GM12873 (cell line): ENCODE measurements around the gene FNBP1.

Source experiments
- TF ChIP-seq, protein P1 (sequence below): IDR thresholded peaks from 2 replicates; pipeline ENCODE4 v1.5.1; 2012; ENCODE audit warnings: low read depth, mild to moderate bottlenecking, moderate library complexity, low read length, control low read depth; ENCODE audit not compliant: insufficient read depth; ENCODE audit errors: missing control alignments

The FNBP1 gene

DNA sequence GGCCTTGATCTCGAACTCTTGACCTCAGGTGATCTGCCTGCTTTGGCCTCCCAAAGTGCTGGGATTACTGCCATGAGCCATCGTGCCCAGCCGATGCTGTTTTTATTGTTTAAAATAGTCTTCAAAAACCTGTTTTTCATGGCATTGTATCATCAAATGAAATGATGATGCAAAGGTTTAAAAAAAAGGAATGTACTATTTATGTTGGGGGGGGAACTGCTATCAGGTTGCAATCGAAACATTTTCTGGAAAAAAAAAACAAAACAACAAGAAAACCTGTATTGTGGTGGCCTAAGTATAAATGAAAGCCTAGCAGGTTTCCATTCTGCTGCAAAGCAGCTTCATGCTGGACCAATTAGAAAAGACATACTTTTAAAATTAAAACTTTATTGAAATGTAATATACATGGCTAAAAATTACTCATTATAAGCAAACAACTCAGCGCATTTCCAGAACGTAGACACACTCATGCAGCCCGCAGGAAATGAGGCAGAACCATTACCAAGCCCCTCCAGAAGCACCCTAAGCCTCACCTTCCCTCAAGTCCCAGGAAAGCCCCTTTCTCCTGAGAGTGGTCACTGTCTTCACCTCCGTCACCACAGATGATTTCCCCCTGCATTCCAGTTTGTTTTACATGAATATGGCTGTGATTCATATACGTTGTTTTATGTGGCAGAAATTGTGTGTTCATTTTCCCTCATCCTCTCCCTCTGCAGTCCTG, 29.7 kb upstream of the FNBP1 start:
- TF ChIP-seq, protein P1, sequence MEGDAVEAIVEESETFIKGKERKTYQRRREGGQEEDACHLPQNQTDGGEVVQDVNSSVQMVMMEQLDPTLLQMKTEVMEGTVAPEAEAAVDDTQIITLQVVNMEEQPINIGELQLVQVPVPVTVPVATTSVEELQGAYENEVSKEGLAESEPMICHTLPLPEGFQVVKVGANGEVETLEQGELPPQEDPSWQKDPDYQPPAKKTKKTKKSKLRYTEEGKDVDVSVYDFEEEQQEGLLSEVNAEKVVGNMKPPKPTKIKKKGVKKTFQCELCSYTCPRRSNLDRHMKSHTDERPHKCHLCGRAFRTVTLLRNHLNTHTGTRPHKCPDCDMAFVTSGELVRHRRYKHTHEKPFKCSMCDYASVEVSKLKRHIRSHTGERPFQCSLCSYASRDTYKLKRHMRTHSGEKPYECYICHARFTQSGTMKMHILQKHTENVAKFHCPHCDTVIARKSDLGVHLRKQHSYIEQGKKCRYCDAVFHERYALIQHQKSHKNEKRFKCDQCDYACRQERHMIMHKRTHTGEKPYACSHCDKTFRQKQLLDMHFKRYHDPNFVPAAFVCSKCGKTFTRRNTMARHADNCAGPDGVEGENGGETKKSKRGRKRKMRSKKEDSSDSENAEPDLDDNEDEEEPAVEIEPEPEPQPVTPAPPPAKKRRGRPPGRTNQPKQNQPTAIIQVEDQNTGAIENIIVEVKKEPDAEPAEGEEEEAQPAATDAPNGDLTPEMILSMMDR, result no peak

- TF ChIP-seq, protein P1, result no peak
These were observed 26.1 kb upstream of the FNBP1 start for GRCh38 chr9:130069048-130069447.

DNA sequence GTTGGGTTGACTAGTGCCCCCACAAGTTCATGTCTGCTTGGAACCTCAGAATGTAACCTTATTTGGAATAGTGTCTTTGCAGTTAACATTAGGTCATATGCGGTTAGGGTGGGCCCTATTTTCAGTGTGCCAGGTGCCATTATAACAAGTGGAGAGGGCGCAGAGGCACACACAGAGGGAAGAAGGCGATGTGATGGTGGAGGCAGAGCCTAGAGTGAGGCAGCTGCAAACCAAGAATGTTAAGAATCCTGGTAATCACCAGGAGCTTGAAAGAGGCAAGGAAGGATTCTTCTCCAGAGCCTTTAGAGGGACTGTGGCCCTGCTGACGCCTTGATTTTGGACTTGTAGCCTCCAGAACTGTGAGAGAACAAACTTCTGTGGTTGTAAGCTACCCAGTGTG, 21.6 kb upstream of the FNBP1 start:
- TF ChIP-seq, protein P1, result no peak

DNA sequence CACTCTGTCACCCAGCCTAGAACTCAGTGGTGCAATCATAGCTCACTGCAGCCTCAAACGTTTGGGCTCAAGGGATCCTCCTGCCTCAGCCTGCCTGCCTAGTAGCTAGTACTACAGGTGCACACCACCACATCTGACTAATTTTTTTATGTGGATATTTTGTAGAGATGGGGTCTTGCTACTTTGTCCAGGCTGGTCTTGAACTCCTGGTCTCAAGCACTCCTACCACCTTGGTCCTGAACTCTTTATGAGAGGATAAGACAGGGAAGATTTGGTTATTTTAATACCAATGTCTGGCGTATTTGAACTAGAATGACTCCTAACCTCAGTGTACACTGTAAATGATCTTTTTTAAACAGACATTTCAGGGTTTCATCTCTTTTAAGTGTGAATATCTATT, 19.8 kb upstream of the FNBP1 start:
- TF ChIP-seq, protein P1, result no peak

DNA sequence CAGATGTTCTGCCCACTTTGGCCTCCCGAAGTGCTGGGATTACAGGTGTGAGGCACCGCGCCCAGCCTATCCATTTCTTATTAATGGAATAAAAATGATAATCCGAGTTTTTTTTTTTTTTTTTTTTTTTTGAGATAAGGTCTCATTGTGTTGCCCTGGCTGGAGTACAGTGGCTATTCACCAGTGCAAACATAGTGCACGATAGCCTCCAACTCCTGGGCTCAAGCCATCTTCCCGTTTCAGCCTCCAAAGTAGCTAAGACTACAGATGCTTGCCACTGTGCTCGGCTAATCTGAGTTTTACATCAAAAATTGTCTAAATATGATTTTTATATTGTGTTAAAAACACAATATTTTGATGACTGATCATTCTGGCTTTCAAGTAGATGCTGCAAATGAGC, 17.3 kb upstream of the FNBP1 start:
- TF ChIP-seq, protein P1, result no peak

DNA sequence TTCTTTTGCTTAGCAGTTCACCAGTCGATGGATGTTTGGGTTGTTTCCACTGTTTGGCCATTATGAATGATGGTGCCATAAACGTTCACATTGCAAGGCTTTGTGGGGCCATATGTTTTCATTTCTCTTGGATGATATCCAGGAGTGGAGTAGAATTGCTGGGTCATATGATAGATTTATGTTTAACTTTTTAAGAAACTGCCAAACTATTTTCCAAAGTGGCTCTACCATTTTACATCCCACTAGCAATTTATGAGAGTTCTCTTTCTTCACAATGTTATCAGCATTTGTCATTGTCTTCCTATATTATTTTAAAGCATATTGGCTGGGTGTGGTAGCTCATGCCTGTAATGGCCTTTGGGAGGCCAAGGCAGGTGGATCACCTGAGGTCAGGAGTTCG, 15.9 kb upstream of the FNBP1 start:
- TF ChIP-seq, protein P1, result no peak

DNA sequence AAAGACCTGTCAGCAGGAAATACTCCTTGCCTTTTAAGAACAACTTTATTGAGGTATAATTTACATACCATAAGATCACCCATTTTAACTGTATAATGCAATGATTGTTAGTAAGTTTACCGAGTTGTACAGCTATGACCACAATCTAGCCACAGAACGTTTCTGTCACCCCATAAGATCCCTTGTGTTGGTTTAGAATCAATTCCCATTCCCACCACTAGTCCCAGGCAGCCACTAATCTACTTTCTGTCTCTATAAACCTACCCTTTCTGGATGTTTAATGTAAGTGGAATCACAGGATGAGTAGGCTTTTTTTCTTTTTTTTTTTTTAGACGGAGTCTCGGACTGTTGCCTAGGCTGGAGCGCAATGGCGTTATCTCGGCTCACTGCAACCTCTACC, 15.2 kb upstream of the FNBP1 start:
- TF ChIP-seq, protein P1, result peak; percentile 48
